ENCODE data around the gene SDK2.

DNA sequence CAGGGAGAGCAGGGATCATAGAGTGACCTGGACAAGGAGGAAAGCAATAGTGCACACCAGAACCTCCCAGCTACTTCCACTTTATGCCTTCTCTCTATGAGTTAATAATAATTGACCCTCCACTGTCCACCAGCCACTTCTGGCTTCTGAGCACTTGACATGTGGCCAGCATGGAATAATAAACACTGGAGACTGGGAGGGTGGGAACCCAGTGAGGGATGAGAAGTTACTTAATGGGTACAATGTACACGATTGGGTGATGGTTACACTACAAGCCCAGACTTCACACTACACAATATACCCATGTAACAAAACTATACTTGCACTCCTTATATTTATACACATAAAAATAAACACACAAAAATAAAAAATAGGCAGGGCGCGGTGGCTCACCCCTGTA, 343.9 kb downstream of the SDK2 start:
- TF ChIP-seq, protein P1, sequence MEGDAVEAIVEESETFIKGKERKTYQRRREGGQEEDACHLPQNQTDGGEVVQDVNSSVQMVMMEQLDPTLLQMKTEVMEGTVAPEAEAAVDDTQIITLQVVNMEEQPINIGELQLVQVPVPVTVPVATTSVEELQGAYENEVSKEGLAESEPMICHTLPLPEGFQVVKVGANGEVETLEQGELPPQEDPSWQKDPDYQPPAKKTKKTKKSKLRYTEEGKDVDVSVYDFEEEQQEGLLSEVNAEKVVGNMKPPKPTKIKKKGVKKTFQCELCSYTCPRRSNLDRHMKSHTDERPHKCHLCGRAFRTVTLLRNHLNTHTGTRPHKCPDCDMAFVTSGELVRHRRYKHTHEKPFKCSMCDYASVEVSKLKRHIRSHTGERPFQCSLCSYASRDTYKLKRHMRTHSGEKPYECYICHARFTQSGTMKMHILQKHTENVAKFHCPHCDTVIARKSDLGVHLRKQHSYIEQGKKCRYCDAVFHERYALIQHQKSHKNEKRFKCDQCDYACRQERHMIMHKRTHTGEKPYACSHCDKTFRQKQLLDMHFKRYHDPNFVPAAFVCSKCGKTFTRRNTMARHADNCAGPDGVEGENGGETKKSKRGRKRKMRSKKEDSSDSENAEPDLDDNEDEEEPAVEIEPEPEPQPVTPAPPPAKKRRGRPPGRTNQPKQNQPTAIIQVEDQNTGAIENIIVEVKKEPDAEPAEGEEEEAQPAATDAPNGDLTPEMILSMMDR (conservative IDR thresholded peaks at IDR 0.05; ENCODE audit: low read depth in 2 of 2), result no peak
- no peak for TF ChIP-seq POLR2AphosphoS5 (IDR thresholded peaks at IDR 0.05; ENCODE audit: low read depth)
- TF ChIP-seq EZH2 (IDR thresholded peaks at IDR 0.05; ENCODE audit: low read depth, unreplicated experiment), result no peak
- TF ChIP-seq, protein P2, sequence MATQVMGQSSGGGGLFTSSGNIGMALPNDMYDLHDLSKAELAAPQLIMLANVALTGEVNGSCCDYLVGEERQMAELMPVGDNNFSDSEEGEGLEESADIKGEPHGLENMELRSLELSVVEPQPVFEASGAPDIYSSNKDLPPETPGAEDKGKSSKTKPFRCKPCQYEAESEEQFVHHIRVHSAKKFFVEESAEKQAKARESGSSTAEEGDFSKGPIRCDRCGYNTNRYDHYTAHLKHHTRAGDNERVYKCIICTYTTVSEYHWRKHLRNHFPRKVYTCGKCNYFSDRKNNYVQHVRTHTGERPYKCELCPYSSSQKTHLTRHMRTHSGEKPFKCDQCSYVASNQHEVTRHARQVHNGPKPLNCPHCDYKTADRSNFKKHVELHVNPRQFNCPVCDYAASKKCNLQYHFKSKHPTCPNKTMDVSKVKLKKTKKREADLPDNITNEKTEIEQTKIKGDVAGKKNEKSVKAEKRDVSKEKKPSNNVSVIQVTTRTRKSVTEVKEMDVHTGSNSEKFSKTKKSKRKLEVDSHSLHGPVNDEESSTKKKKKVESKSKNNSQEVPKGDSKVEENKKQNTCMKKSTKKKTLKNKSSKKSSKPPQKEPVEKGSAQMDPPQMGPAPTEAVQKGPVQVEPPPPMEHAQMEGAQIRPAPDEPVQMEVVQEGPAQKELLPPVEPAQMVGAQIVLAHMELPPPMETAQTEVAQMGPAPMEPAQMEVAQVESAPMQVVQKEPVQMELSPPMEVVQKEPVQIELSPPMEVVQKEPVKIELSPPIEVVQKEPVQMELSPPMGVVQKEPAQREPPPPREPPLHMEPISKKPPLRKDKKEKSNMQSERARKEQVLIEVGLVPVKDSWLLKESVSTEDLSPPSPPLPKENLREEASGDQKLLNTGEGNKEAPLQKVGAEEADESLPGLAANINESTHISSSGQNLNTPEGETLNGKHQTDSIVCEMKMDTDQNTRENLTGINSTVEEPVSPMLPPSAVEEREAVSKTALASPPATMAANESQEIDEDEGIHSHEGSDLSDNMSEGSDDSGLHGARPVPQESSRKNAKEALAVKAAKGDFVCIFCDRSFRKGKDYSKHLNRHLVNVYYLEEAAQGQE (IDR thresholded peaks at IDR 0.05; ENCODE audit: unreplicated experiment), result no peak
- TF ChIP-seq STAT1 (IDR thresholded peaks at IDR 0.05; ENCODE audit: unreplicated experiment), result no peak
- no peak for TF ChIP-seq EZH2phosphoT487 (IDR thresholded peaks at IDR 0.05; ENCODE audit: unreplicated experiment)
